Stimulated activated CD8-positive, alpha-beta memory T cell treated with anti-CD3 and anti-CD28 coated beads, Interleukin-15, amount 100 ng/mL, for 4 hours (primary cell): ENCODE data around the gene ZNF431.
"Not testable (repeated sequence)": the region's sequence is repeated elsewhere in the genome, so short reads cannot be mapped to it uniquely, and the experiment has no call there.

ENCODE experiments used
- DNase-seq, 2 donors: peaks; one replicate each; pipeline ENCODE4 v3.0.0-alpha.2; 2020; ENCODE audit warnings: low read depth in 2 of 2

The ZNF431 gene

GRCh38 chr19:21141787-21142464 is at the start of gene ZNF431:
Gene ZNF431, plus strand, starts transcription at chr19:21142040. Its CDS starts 144 bp downstream, at chr19:21142184.
- peak; percentile 68 to 79 for DNase-seq

- DNase-seq, result no peak
These were observed 49.7 kb upstream of the ZNF431 start for GRCh38 chr19:21092109-21092508.

- DNase-seq, result no peak
These were observed 47.4 kb upstream of the ZNF431 start for GRCh38 chr19:21094347-21095025.

- DNase-seq, result no peak
These were observed 43.5 kb upstream of the ZNF431 start for GRCh38 chr19:21098291-21098690.

GRCh38 chr19:21101521-21102242 is 40.2 kb upstream of the ZNF431 start:
- DNase-seq, result no peak

GRCh38 chr19:21109116-21109515 is 32.7 kb upstream of the ZNF431 start:
- DNase-seq, result no peak

- no peak for DNase-seq
These were observed 31.7 kb upstream of the ZNF431 start for GRCh38 chr19:21110183-21110582.

GRCh38 chr19:21115430-21115829 is 26.4 kb upstream of the ZNF431 start:
- no peak for DNase-seq

- no peak for DNase-seq
These were observed 24.6 kb upstream of the ZNF431 start for GRCh38 chr19:21117041-21117907.

GRCh38 chr19:21126078-21126477 is 15.8 kb upstream of the ZNF431 start:
- no peak for DNase-seq

- DNase-seq, result no peak
These were observed 14.8 kb upstream of the ZNF431 start for GRCh38 chr19:21127001-21127400.

- DNase-seq, result no peak
These were observed 13.9 kb upstream of the ZNF431 start for GRCh38 chr19:21127898-21128297.

- no peak for DNase-seq
These were observed 12.7 kb upstream of the ZNF431 start for GRCh38 chr19:21128901-21129698.

- DNase-seq, result no peak
These were observed 11.6 kb upstream of the ZNF431 start for GRCh38 chr19:21130097-21130775.

GRCh38 chr19:21133633-21134032 is 8.2 kb upstream of the ZNF431 start:
- DNase-seq, result no peak

- no peak for DNase-seq
These were observed 6.9 kb upstream of the ZNF431 start for GRCh38 chr19:21134934-21135366.

- no peak for DNase-seq
These were observed 6.4 kb upstream of the ZNF431 start for GRCh38 chr19:21135433-21135832.

- DNase-seq, result no peak
These were observed 3.7 kb upstream of the ZNF431 start for GRCh38 chr19:21138130-21138529.

- DNase-seq, result not testable (repeated sequence)
These were observed 834 bp upstream of the ZNF431 start for GRCh38 chr19:21141006-21141405.

- no peak for DNase-seq
These were observed 1.6 kb downstream of the ZNF431 start for GRCh38 chr19:21143428-21143827.
